ENCODE data around the gene SYPL1. TPM values are rescaled to one million over a fixed set of nuclear protein-coding genes. Genes with fewer than 3 reads are reported as not detected.

SYPL1 gene
- polyA plus RNA-seq, 1 donor from 2014 or later = 17.4 TPM

GRCh38 chr7:106054156-106054910 lies 57.8 kb downstream of the SYPL1 start:
- H3K27me3 ChIP-seq (ENCODE audit: insufficient read depth, low read depth, low read length) = no peaks in the 10 kb centered on the region
- H4K20me1 ChIP-seq (ENCODE audit: insufficient read depth) = no peaks in the 10 kb centered on the region
- H3K36me3 ChIP-seq (ENCODE audit: insufficient read depth, low read length) = no peaks in the 10 kb centered on the region
- no peak overlapping the region for H3K27ac ChIP-seq (ENCODE audit: low read length)
- no peak overlapping the region for H3K9ac ChIP-seq (ENCODE audit: low read length)
- no peaks in the 10 kb centered on the region for H3K79me2 ChIP-seq (replicated peaks; ENCODE audit: insufficient read depth, low read length)
- no peaks in the 10 kb centered on the region for H3K9me3 ChIP-seq (ENCODE audit: low read length)
- no peak for TF ChIP-seq MXI1 (conservative IDR thresholded peaks at IDR 0.05; ENCODE audit: poor library complexity, severe bottlenecking)
- TF ChIP-seq EZH2 (IDR thresholded peaks at IDR 0.05; ENCODE audit: borderline replicate concordance, insufficient read depth, low read length, poor library complexity, severe bottlenecking) = no peak
- TF ChIP-seq RAD21 (conservative IDR thresholded peaks at IDR 0.05) = no peak
- TF ChIP-seq REST (IDR thresholded peaks at IDR 0.05; ENCODE audit: borderline replicate concordance) = no peak
- no peak for TF ChIP-seq TAF1 (IDR thresholded peaks at IDR 0.05; ENCODE audit: low read depth)
- TF ChIP-seq SMC3 (conservative IDR thresholded peaks at IDR 0.05; ENCODE audit: poor library complexity) = no peak
- TF ChIP-seq EP300 (conservative IDR thresholded peaks at IDR 0.05; ENCODE audit: poor library complexity, severe bottlenecking) = no peak
- TF ChIP-seq POLR2AphosphoS5 (IDR thresholded peaks at IDR 0.05) = no peak
- no peak for TF ChIP-seq CTCF (IDR thresholded peaks at IDR 0.05; ENCODE audit: poor library complexity, severe bottlenecking)
- no peak overlapping the region for H3K4me2 ChIP-seq (ENCODE audit: low read length)
- no peak overlapping the region for H3K4me3 ChIP-seq (ENCODE audit: low read length)
- H3F3A ChIP-seq (ENCODE audit: insufficient read depth, low read length, poor library complexity, severe bottlenecking) = no peaks in the 10 kb centered on the region
- H2AFZ ChIP-seq (ENCODE audit: low read depth, low read length) = no peak overlapping the region
- no peaks in the 10 kb centered on the region for H3K9me2 ChIP-seq (ENCODE audit: insufficient read depth, low read length)

GRCh38 chr7:106053109-106053508 lies 59.0 kb downstream of the SYPL1 start:
- no peaks in the 10 kb centered on the region for H3K9me2 ChIP-seq (ENCODE audit: insufficient read depth, low read length)
- TF ChIP-seq POLR2AphosphoS5 (IDR thresholded peaks at IDR 0.05) (no peak), MXI1 (conservative IDR thresholded peaks at IDR 0.05; ENCODE audit: poor library complexity, severe bottlenecking) (no peak), EP300 (conservative IDR thresholded peaks at IDR 0.05; ENCODE audit: poor library complexity, severe bottlenecking) (no peak), RAD21 (conservative IDR thresholded peaks at IDR 0.05) (no peak), EZH2 (IDR thresholded peaks at IDR 0.05; ENCODE audit: borderline replicate concordance, insufficient read depth, low read length, poor library complexity, severe bottlenecking) (no peak), TAF1 (IDR thresholded peaks at IDR 0.05; ENCODE audit: low read depth) (no peak), REST (IDR thresholded peaks at IDR 0.05; ENCODE audit: borderline replicate concordance) (no peak), SMC3 (conservative IDR thresholded peaks at IDR 0.05; ENCODE audit: poor library complexity) (no peak), CTCF (IDR thresholded peaks at IDR 0.05; ENCODE audit: poor library complexity, severe bottlenecking) (no peak)
- no peaks in the 10 kb centered on the region for H3K9me3 ChIP-seq (ENCODE audit: low read length)

More at GRCh38 chr7:106053109-106053508, 59.0 kb downstream of the SYPL1 start:
- Histone ChIP-seq H3K9ac (ENCODE audit: low read length) (no peak overlapping the region), H3K36me3 (ENCODE audit: insufficient read depth, low read length) (no peaks in the 10 kb centered on the region), H3F3A (ENCODE audit: insufficient read depth, low read length, poor library complexity, severe bottlenecking) (no peaks in the 10 kb centered on the region), H3K27ac (ENCODE audit: low read length) (no peak overlapping the region), H3K27me3 (ENCODE audit: insufficient read depth, low read depth, low read length) (no peaks in the 10 kb centered on the region), H4K20me1 (ENCODE audit: insufficient read depth) (no peaks in the 10 kb centered on the region), H3K79me2 (replicated peaks; ENCODE audit: insufficient read depth, low read length) (no peaks in the 10 kb centered on the region), H3K4me3 (ENCODE audit: low read length) (no peak overlapping the region), H2AFZ (ENCODE audit: low read depth, low read length) (no peak overlapping the region), H3K4me2 (ENCODE audit: low read length) (no peak overlapping the region)
